Left hindlimb (tissue), 1 donor: ENCODE results near the gene DYSF.
"Not testable (repeated sequence)": the region's sequence is repeated elsewhere in the genome, so short reads cannot be mapped to it uniquely, and the experiment has no call there.

ENCODE experiments used
- DNase-seq: peaks from one replicate; pipeline ENCODE4 v3.0.0-alpha.2; 2018

The DYSF gene

GRCh38 chr2:71618327-71619113, 165.2 kb downstream of the DYSF start:
- DNase-seq: no peak

GRCh38 chr2:71619230-71619741, 165.9 kb downstream of the DYSF start:
- DNase-seq: no peak

GRCh38 chr2:71620116-71620515, 166.8 kb downstream of the DYSF start:
- no peak for DNase-seq

GRCh38 chr2:71620851-71621251, 167.5 kb downstream of the DYSF start:
- no peak for DNase-seq

- no peak for DNase-seq
Measured at GRCh38 chr2:71629273-71629672, 175.9 kb downstream of the DYSF start.

- no peak for DNase-seq
Measured at GRCh38 chr2:71629771-71630453, 176.6 kb downstream of the DYSF start.

- DNase-seq: no peak
Measured at GRCh38 chr2:71630454-71631328, 177.3 kb downstream of the DYSF start.

GRCh38 chr2:71631411-71631931, 178.1 kb downstream of the DYSF start:
- peak; percentile 73 for DNase-seq

GRCh38 chr2:71633086-71633485, 179.7 kb downstream of the DYSF start:
- DNase-seq: no peak

- no peak for DNase-seq
Measured at GRCh38 chr2:71634567-71634966, 181.2 kb downstream of the DYSF start.

- DNase-seq: no peak
Measured at GRCh38 chr2:71635798-71636197, 182.4 kb downstream of the DYSF start.

GRCh38 chr2:71637168-71637567, 183.8 kb downstream of the DYSF start:
- no peak for DNase-seq

GRCh38 chr2:71637736-71638135, 184.4 kb downstream of the DYSF start:
- DNase-seq: no peak

GRCh38 chr2:71639735-71640134, 186.4 kb downstream of the DYSF start:
- DNase-seq: no peak

- no peak for DNase-seq
Measured at GRCh38 chr2:71640489-71640888, 187.1 kb downstream of the DYSF start.

- DNase-seq: no peak
Measured at GRCh38 chr2:71643674-71644357, 190.5 kb downstream of the DYSF start.

GRCh38 chr2:71646028-71646427, 192.7 kb downstream of the DYSF start:
- DNase-seq: no peak

- no peak for DNase-seq
Measured at GRCh38 chr2:71647356-71647755, 194.0 kb downstream of the DYSF start.

GRCh38 chr2:71655498-71655897, 202.1 kb downstream of the DYSF start:
- no peak for DNase-seq

- not testable (repeated sequence) for DNase-seq
Measured at GRCh38 chr2:71658256-71658655, 204.9 kb downstream of the DYSF start.

- DNase-seq: no peak
Measured at GRCh38 chr2:71658771-71659170, 205.4 kb downstream of the DYSF start.

GRCh38 chr2:71659868-71660518, 206.6 kb downstream of the DYSF start:
- DNase-seq: no peak
